Transverse colon (tissue), 4 donors: ENCODE results near the gene SFRP4. TPM values are rescaled to one million over a fixed set of nuclear protein-coding genes. Genes with fewer than 3 reads are reported as not detected.

Experiments
- DNase-seq: peaks from one replicate; pipeline ENCODE4 v3.0.0-alpha.2; 2019
- H3K27ac ChIP-seq, 4 donors: fragments of 200-600 bp; sonication (generic); 2 replicates each; pipeline ENCODE4 v1.5.1; 2016 to 2018; ENCODE audit warnings: inconsistent platforms in 4 of 4
- H3K27me3 ChIP-seq: fragments of 200-600 bp; sonication (generic); 2 replicates; pipeline ENCODE4 v1.5.1; 2017; ENCODE audit warnings: inconsistent platforms
- H3K36me3 ChIP-seq, 4 donors: fragments of 200-600 bp; sonication (generic); 2 replicates each; pipeline ENCODE4 v1.5.1; 2017 to 2019; ENCODE audit warnings: inconsistent platforms in 4 of 4
- H3K4me1 ChIP-seq, 4 donors: fragments of 200-600 bp; sonication (generic); 2 replicates each; pipeline ENCODE4 v1.5.1; 2017 to 2020; ENCODE audit warnings: inconsistent platforms in 4 of 4
- H3K4me3 ChIP-seq, 4 donors: fragments of 200-600 bp; sonication (generic); 1 replicate in 1 of 4; 2 replicates in 3 of 4; pipeline versions ENCODE4 v1.5.1 to v1.6.1; 2017 to 2019; ENCODE audit warnings: inconsistent platforms in 4 of 4
- H3K9me3 ChIP-seq, 2 donors: fragments of 200-600 bp; sonication (generic); 2 replicates each; pipeline ENCODE4 v1.5.1; 2017 to 2019; ENCODE audit warnings: inconsistent platforms in 2 of 2
- CTCF ChIP-seq, 5 experiments: fragments of 200-600 bp in 3 of 5; fragments of 450-650 bp in 2 of 5; sonication (generic) in 3 of 5; IDR thresholded peaks; 1 replicate in 2 of 5; 2 replicates in 3 of 5; pipeline ENCODE4 v1.5.1; 2016 to 2017; ENCODE audit warnings: antibody characterized with exemption in 5 of 5, inconsistent platforms in 3 of 5, mild to moderate bottlenecking in 2 of 5, moderate library complexity in 1 of 5
- EP300 ChIP-seq: sonication (generic); formaldehyde crosslinking; IDR thresholded peaks from one replicate; pipeline ENCODE4 v1.6.1; 2017; ENCODE audit warnings: antibody characterized with exemption, low read depth
- POLR2A ChIP-seq: fragments of 450-650 bp; IDR thresholded peaks from one replicate; pipeline ENCODE4 v1.6.1; 2016; ENCODE audit warnings: antibody characterized with exemption, mild to moderate bottlenecking, moderate library complexity
- POLR2AphosphoS5 ChIP-seq, 3 donors: sonication (generic); formaldehyde crosslinking; IDR thresholded peaks; one replicate each; pipeline ENCODE4 v1.6.1; 2016; ENCODE audit warnings: antibody characterized with exemption in 3 of 3
- WGBS, 2 donors: methylation state at CpG; one replicate each; pipeline ENCODE4 v1.1.5; 2018; ENCODE audit warnings: low coverage in 1 of 2; 5-methylcytosine and 5-hydroxymethylcytosine counted together
- in situ Hi-C, 4 donors: fragments of 200-750 bp; cut with MboI; loops; one replicate each; pipeline versions ENCODE4 v1.15.0 to v1.15.1; 2017; ENCODE audit warnings: low sequenced_read_pairs in 3 of 4, low pct_ligation_motif_present in 1 of 4, low pct_unique_long_range_greater_than_20kb in 1 of 4
- intact Hi-C: fragments of 100-400 bp; cut with DNase I; formaldehyde crosslinking; loops from one replicate; pipeline ENCODE4 v1.15.1; 2023; ENCODE audit warnings: low total_unique reads
- total RNA-seq, 4 donors: library from RNA; depleted of rRNA; stranded (reverse); fragments of >200 nt; gene quantifications; one replicate each; pipeline ENCODE4 v1.1.0, GENCODE V29; 2016

SFRP4 gene
- total RNA-seq, 4 donors from 2014 or later: 0.41 to 1.8 (median 0.64) TPM; not detected in 1

DNA sequence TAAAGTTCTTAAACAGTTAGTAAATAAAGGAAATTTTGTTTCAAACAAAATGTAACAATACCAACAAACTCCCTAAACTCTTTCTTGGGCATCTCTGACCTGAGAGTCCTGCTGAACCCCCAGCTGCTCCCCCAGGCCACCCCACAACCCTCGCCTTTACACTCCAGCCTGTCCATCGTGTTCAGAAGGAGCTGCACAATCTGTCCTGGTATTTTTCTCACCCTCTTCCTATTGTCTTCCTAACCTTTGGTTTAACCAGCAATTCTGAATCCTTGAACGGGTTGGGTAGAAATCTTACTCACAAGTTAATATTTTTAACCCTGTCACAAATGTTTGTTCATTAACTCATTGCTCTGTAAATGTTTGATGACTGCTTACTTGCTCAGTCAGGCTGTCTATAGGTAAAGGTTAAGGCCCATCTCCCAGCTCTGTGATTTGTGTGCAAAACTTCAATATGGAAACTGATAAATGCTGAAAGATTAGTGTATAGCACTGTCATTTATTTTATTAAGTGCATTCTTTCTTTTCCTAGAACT, 16.8 kb downstream of the SFRP4 start:
- in situ Hi-C loops: loop anchor here (25.0 kb wide), 2 partner anchors 188 to 313 kb away; no protein-coding TSS in a partner anchor
- Histone ChIP-seq H3K36me3 (no peaks in the 10 kb centered on the region), H3K27ac (no peak overlapping the region), H3K27me3 (no peaks in the 10 kb centered on the region), H3K4me3 (no peak overlapping the region), H3K9me3 (no peaks in the 10 kb centered on the region), H3K4me1 (no peaks in the 10 kb centered on the region)
- no peak for TF ChIP-seq CTCF (IDR thresholded peaks at IDR 0.05)
- no peak for TF ChIP-seq EP300
- TF ChIP-seq POLR2AphosphoS5 (IDR thresholded peaks at IDR 0.05): no peak
- no peak for TF ChIP-seq POLR2A
- 58 to 68% methylated on average over 2 to 3 of the region's 3 CpGs for WGBS, 2 donors
- intact Hi-C loops: loop anchor here (5.0 kb wide), 1 partner anchor 318 kb away; no protein-coding TSS in a partner anchor
- DNase-seq: no peak

DNA sequence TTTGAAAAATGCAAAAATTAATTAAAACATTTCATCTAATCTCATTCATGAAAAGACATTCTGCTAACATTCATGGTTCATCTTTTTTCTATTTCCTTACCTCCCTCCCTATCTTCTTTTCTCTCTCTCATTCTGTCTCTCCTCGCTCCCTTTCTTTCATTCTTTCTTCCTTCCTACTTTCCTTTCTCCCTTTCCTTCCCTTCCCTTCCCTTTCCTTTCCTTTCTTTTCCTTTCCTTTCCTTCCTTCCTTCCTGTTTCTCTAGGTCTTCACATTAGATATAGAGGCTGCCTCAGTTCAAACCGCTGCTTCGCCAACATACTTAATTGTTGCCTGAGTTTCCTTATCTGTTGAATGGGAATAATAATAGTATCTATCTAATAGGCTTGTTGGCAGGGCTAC, 21.9 kb downstream of the SFRP4 start:
- H3K27me3 ChIP-seq: no peaks in the 10 kb centered on the region
- TF ChIP-seq CTCF (IDR thresholded peaks at IDR 0.05): no peak
- no peak for TF ChIP-seq POLR2AphosphoS5 (IDR thresholded peaks at IDR 0.05)
- TF ChIP-seq EP300: no peak
- TF ChIP-seq POLR2A: no peak
- intact Hi-C loops: no loop called here
- no peaks in the 10 kb centered on the region for H3K9me3 ChIP-seq
- H3K27ac ChIP-seq: no peak overlapping the region
- DNase-seq: no peak
- in situ Hi-C loops: no loop called here
- WGBS, 2 donors: 88 to 95% methylated on average over 3 of the region's 3 CpGs
- H3K4me1 ChIP-seq: no peaks in the 10 kb centered on the region
- H3K4me3 ChIP-seq: no peak overlapping the region
- no peaks in the 10 kb centered on the region for H3K36me3 ChIP-seq

DNA sequence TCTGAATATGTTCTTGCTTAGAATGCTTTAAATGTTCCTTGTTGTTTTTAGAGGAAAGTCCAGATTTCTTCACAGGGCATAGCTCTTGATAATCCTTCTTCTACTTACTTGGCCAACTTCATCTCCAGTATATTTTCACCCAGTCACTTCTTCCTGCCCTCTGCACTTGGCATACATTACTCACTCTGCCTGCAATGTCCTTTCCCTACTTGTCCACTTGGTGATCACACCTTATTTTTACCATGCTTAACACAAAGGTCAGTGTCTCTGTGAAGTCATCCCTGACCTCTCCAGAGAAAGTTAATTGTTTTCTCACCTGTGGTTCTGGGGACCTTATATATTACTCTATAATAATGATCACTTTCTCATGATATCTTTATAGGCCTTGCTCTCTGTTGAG, 23.3 kb downstream of the SFRP4 start:
- intact Hi-C loops: no loop called here
- DNase-seq: no peak
- H3K9me3 ChIP-seq: no peaks in the 10 kb centered on the region
- no peaks in the 10 kb centered on the region for H3K27me3 ChIP-seq
- H3K36me3 ChIP-seq: no peaks in the 10 kb centered on the region
- no peak overlapping the region for H3K4me3 ChIP-seq
- no peak for TF ChIP-seq POLR2A
- no peak for TF ChIP-seq CTCF (IDR thresholded peaks at IDR 0.05)
- TF ChIP-seq POLR2AphosphoS5 (IDR thresholded peaks at IDR 0.05): no peak
- no peak for TF ChIP-seq EP300
- in situ Hi-C loops: no loop called here
- H3K4me1 ChIP-seq: no peaks in the 10 kb centered on the region
- H3K27ac ChIP-seq: no peak overlapping the region

DNA sequence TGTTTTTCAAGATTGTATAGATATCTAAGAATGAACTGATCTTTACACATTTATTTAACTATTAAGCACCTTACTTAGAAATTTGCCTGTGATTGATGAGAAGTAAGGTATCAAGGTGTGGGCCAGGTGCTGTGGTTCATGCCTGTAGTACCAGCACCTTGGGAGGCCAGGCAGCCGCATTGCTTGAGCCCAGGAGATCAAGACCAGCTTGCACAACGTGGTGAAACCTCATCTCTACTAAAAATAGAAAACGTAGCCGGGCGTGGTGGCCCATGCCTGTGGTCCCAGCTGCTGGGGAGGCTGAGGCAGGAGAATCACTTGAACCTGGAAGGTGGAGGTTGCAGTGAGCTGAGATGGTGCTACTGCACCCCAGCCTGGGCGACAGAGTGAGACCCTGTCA, 34.5 kb downstream of the SFRP4 start:
- Histone ChIP-seq H3K36me3 (no peaks in the 10 kb centered on the region), H3K4me1 (no peaks in the 10 kb centered on the region), H3K27me3 (no peaks in the 10 kb centered on the region), H3K9me3 (no peaks in the 10 kb centered on the region), H3K27ac (no peak overlapping the region), H3K4me3 (no peak overlapping the region)
- TF ChIP-seq POLR2A: no peak
- no peak for TF ChIP-seq CTCF (IDR thresholded peaks at IDR 0.05)
- TF ChIP-seq EP300: no peak
- no peak for TF ChIP-seq POLR2AphosphoS5 (IDR thresholded peaks at IDR 0.05)
- no peak for DNase-seq
- intact Hi-C loops: no loop called here
- WGBS, 2 donors: 77 to 94% methylated on average over 3 to 6 of the region's 6 CpGs
- in situ Hi-C loops: no loop called here

Other genes with a start within 250 kb of the SFRP4 start
- gene GPR141, start 233.1 kb downstream of the SFRP4 start, total RNA-seq: not detected
- gene NME8, start 68.2 kb downstream of the SFRP4 start, total RNA-seq: not detected
- 10 to 100 TPM; 19.1 to 47.0 (median 28.2) TPM for gene EPDR1, start 3.8 kb upstream of the SFRP4 start, total RNA-seq